Measurements from ENCODE around the gene MAEA. TPM values are rescaled to one million over a fixed set of nuclear protein-coding genes. Genes with fewer than 3 reads are reported as not detected.

The MAEA gene
- total RNA-seq, 1 donor from 2014 or later = 68.2 TPM

DNA sequence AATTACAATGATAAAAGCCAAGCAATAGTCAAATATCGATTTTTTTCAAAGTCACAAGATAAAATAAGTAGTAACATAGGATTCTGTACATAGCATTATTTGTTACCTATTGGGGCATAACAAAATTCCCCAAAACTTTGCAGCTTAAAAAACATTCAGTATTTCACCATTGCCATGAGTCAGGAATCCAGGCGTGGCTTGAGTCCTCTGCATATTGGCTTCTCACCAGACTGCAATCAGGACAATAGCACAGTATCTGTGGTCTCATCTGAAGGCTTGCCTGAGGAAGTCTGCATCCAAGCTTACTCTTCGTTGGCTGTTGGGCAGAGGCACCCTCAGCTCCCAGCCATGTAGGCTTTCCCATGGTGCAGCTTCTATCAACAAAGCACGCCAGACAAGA, 34.5 kb upstream of the MAEA start:
- H3K27me3 Mint-ChIP-seq (ENCODE audit: unreplicated experiment) = peaks cover 7% of the 10 kb centered on the region
- peaks cover 1% of the 10 kb centered on the region for H3K4me1 Mint-ChIP-seq (ENCODE audit: unreplicated experiment)
- TF ChIP-seq, protein P1, sequence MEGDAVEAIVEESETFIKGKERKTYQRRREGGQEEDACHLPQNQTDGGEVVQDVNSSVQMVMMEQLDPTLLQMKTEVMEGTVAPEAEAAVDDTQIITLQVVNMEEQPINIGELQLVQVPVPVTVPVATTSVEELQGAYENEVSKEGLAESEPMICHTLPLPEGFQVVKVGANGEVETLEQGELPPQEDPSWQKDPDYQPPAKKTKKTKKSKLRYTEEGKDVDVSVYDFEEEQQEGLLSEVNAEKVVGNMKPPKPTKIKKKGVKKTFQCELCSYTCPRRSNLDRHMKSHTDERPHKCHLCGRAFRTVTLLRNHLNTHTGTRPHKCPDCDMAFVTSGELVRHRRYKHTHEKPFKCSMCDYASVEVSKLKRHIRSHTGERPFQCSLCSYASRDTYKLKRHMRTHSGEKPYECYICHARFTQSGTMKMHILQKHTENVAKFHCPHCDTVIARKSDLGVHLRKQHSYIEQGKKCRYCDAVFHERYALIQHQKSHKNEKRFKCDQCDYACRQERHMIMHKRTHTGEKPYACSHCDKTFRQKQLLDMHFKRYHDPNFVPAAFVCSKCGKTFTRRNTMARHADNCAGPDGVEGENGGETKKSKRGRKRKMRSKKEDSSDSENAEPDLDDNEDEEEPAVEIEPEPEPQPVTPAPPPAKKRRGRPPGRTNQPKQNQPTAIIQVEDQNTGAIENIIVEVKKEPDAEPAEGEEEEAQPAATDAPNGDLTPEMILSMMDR (IDR thresholded peaks at IDR 0.05; ENCODE audit: unreplicated experiment) = no peak
- H3K4me3 Mint-ChIP-seq (ENCODE audit: unreplicated experiment) = no peak overlapping the region
- DNase-seq (ENCODE audit: low spot score) = no peak
- H3K9me3 Mint-ChIP-seq (ENCODE audit: unreplicated experiment) = peaks cover 9% of the 10 kb centered on the region
- H3K27ac Mint-ChIP-seq (ENCODE audit: unreplicated experiment) = no peak overlapping the region
- H3K36me3 Mint-ChIP-seq (ENCODE audit: low read depth, unreplicated experiment) = peaks cover 42% of the 10 kb centered on the region

DNA sequence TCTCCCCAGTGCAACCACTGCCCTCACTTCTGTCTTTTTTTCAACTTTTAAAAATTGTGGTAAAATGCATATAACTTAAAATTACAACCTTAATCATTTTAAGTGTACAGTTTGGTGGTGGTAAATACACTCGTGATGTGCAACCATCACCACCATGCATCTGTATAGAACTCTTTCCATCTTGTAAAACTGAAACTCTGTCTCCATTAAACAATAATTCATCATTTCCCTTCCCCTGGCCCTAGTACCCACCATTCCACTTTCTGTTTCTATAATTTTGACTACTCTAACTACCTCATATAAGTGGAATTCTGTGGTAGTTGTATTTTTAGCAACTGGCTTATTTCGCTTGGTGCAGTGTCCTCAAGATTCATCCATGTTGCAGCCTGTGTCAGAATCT, 34.0 kb upstream of the MAEA start:
- Mint-ChIP-seq H3K9me3 (ENCODE audit: unreplicated experiment) (peaks cover 9% of the 10 kb centered on the region), H3K36me3 (ENCODE audit: low read depth, unreplicated experiment) (peaks cover 45% of the 10 kb centered on the region), H3K4me3 (ENCODE audit: unreplicated experiment) (no peak overlapping the region), H3K4me1 (ENCODE audit: unreplicated experiment) (no peaks in the 10 kb centered on the region), H3K27me3 (ENCODE audit: unreplicated experiment) (peaks cover 5% of the 10 kb centered on the region), H3K27ac (ENCODE audit: unreplicated experiment) (no peak overlapping the region)
- TF ChIP-seq, protein P1 (IDR thresholded peaks at IDR 0.05; ENCODE audit: unreplicated experiment) = no peak
- no peak for DNase-seq (ENCODE audit: low spot score)

DNA sequence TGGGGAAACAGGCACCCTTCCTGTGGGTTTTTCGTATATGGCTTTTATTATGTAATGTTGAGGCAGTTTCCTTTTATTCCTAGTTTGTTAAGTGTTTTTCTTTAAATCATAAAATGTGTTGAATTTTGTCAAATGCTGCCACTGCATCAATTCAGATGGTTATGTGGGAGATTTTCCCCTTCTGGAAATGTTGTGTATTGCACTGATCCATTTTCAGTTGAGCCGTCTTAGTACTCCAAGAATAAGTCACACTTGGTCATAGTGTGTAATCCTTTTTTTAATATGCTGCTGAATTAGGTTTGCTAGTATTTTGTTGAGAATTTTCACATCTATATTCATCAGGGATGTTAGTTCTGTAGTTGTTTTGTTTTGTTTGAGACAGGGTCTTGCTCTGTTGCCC, 31.2 kb upstream of the MAEA start:
- Mint-ChIP-seq H3K27ac (ENCODE audit: unreplicated experiment) (no peak overlapping the region), H3K27me3 (ENCODE audit: unreplicated experiment) (peaks cover 4% of the 10 kb centered on the region), H3K36me3 (ENCODE audit: low read depth, unreplicated experiment) (peaks cover 26% of the 10 kb centered on the region), H3K4me1 (ENCODE audit: unreplicated experiment) (no peaks in the 10 kb centered on the region), H3K4me3 (ENCODE audit: unreplicated experiment) (no peak overlapping the region), H3K9me3 (ENCODE audit: unreplicated experiment) (no peaks in the 10 kb centered on the region)
- TF ChIP-seq, protein P1 (IDR thresholded peaks at IDR 0.05; ENCODE audit: unreplicated experiment) = no peak
- DNase-seq (ENCODE audit: low spot score) = no peak

DNA sequence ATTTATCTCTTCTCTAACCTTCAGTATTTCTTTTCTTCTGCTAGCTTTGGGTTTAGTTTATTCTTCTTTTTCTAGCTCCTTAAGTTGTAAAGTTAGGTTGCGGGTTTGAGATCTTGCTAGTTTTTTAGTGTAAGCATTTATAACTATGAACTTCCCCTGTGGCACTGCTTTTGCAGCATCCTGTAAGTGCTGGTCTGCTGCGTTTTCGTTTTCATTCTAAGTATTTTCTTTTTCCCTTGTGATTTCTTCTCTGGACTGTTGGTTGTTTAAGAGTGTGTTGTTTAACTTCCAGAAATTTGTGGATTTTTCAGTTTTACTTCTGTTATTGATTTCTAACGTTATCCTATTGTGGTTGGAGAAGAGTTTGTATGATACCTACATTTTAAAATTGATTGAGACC, 29.7 kb upstream of the MAEA start:
- Mint-ChIP-seq H3K36me3 (ENCODE audit: low read depth, unreplicated experiment) (peaks cover 22% of the 10 kb centered on the region), H3K27ac (ENCODE audit: unreplicated experiment) (no peak overlapping the region), H3K9me3 (ENCODE audit: unreplicated experiment) (no peaks in the 10 kb centered on the region), H3K4me1 (ENCODE audit: unreplicated experiment) (no peaks in the 10 kb centered on the region), H3K4me3 (ENCODE audit: unreplicated experiment) (no peak overlapping the region), H3K27me3 (ENCODE audit: unreplicated experiment) (peaks cover 4% of the 10 kb centered on the region)
- no peak for DNase-seq (ENCODE audit: low spot score)
- TF ChIP-seq, protein P1 (IDR thresholded peaks at IDR 0.05; ENCODE audit: unreplicated experiment) = no peak

DNA sequence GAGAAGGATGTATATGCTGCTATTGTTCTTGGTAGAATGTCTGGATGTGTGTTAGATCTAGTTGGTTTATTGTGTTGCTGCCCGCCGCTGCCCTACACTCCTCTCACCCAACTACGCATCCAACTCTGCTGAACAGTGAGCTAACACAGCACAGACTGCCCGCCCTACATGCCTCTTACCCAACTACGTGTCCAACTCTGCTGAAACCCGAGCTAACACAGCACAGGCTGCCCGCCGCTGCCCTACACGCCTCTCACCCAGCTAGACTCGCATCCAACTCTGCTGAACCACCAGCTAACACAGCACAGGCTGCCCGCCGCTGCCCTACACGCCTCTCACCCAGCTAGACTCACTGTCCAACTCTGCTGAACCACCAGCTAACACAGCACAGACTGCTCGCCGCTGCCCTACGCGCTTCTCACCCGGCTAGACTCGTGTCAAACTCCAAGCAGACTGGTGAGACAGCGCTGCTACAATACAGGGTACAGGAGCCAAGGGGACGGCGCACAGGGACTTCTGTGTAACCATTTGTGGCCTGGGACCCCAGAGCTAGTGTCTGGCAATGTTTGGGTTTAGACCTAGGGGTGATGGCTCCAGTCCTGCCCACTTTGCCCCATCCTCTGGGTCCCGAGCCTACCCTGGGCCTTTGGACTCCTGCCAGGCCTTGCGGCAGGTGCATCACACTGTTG, 29.1 kb upstream of the MAEA start:
- H3K9me3 Mint-ChIP-seq (ENCODE audit: unreplicated experiment) = no peaks in the 10 kb centered on the region
- no peaks in the 10 kb centered on the region for H3K4me1 Mint-ChIP-seq (ENCODE audit: unreplicated experiment)
- DNase-seq (ENCODE audit: low spot score) = no peak
- no peak overlapping the region for H3K27ac Mint-ChIP-seq (ENCODE audit: unreplicated experiment)
- TF ChIP-seq, protein P1 (IDR thresholded peaks at IDR 0.05; ENCODE audit: unreplicated experiment) = no peak
- H3K4me3 Mint-ChIP-seq (ENCODE audit: unreplicated experiment) = no peak overlapping the region
- H3K36me3 Mint-ChIP-seq (ENCODE audit: low read depth, unreplicated experiment) = peaks cover 23% of the 10 kb centered on the region
- H3K27me3 Mint-ChIP-seq (ENCODE audit: unreplicated experiment) = peaks cover 4% of the 10 kb centered on the region
